HL-60 (cell line): ENCODE measurements around the gene CES2.

ENCODE experiments used
- DNase-seq, 2 experiments: peaks; one replicate each; pipeline ENCODE4 v3.0.0-alpha.2; 2010 to 2020; ENCODE audit warnings: low read depth in 1 of 2, low spot score in 1 of 2
- H3K27ac ChIP-seq: fragments of 250-450 bp; sonication (Bioruptor Pico); replicated peaks from 2 replicates; pipeline ENCODE4 v1.5.1; 2020; ENCODE audit warnings: mild to moderate bottlenecking, moderate library complexity
- H3K27me3 ChIP-seq: fragments of 250-450 bp; sonication (Bioruptor Pico); 2 replicates; pipeline ENCODE4 v1.5.1; 2021; ENCODE audit warnings: mild to moderate bottlenecking, moderate library complexity; ENCODE audit not compliant: insufficient read depth, poor library complexity, severe bottlenecking
- H3K4me3 ChIP-seq: replicated peaks from 2 replicates; pipeline ENCODE4 v1.5.1; 2011; ENCODE audit warnings: mild to moderate bottlenecking, control low read depth, low read length; ENCODE audit not compliant: insufficient read depth
- GABPA ChIP-seq: IDR thresholded peaks from 2 replicates; pipeline ENCODE4 v1.6.1; 2012; ENCODE audit warnings: low read depth
- POLR2AphosphoS5 ChIP-seq: IDR thresholded peaks from 2 replicates; pipeline ENCODE4 v1.6.1; 2012; ENCODE audit warnings: low read depth
- REST ChIP-seq: IDR thresholded peaks from 2 replicates; pipeline ENCODE4 v1.6.1; 2012; ENCODE audit warnings: low read depth; ENCODE audit not compliant: insufficient replicate concordance
- SPI1 ChIP-seq: IDR thresholded peaks from 2 replicates; pipeline ENCODE4 v1.6.1; 2012; ENCODE audit warnings: low read depth, mild to moderate bottlenecking, borderline replicate concordance
- TF ChIP-seq, protein P1 (sequence below): IDR thresholded peaks from one replicate; pipeline ENCODE4 v1.5.1; 2011; ENCODE audit warnings: low read length, control low read depth, inconsistent platforms; ENCODE audit not compliant: insufficient read depth

Gene CES2

GRCh38 chr16:66908116-66908515, 27.2 kb upstream of the CES2 start:
- H3K27me3 ChIP-seq: no peaks in the 10 kb centered on the region
- no peak overlapping the region for H3K4me3 ChIP-seq
- H3K27ac ChIP-seq: no peak overlapping the region
- TF ChIP-seq SPI1 (no peak), REST (no peak), GABPA (no peak), POLR2AphosphoS5 (no peak)
- TF ChIP-seq, protein P1, sequence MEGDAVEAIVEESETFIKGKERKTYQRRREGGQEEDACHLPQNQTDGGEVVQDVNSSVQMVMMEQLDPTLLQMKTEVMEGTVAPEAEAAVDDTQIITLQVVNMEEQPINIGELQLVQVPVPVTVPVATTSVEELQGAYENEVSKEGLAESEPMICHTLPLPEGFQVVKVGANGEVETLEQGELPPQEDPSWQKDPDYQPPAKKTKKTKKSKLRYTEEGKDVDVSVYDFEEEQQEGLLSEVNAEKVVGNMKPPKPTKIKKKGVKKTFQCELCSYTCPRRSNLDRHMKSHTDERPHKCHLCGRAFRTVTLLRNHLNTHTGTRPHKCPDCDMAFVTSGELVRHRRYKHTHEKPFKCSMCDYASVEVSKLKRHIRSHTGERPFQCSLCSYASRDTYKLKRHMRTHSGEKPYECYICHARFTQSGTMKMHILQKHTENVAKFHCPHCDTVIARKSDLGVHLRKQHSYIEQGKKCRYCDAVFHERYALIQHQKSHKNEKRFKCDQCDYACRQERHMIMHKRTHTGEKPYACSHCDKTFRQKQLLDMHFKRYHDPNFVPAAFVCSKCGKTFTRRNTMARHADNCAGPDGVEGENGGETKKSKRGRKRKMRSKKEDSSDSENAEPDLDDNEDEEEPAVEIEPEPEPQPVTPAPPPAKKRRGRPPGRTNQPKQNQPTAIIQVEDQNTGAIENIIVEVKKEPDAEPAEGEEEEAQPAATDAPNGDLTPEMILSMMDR: no peak
- no peak for DNase-seq

DNA sequence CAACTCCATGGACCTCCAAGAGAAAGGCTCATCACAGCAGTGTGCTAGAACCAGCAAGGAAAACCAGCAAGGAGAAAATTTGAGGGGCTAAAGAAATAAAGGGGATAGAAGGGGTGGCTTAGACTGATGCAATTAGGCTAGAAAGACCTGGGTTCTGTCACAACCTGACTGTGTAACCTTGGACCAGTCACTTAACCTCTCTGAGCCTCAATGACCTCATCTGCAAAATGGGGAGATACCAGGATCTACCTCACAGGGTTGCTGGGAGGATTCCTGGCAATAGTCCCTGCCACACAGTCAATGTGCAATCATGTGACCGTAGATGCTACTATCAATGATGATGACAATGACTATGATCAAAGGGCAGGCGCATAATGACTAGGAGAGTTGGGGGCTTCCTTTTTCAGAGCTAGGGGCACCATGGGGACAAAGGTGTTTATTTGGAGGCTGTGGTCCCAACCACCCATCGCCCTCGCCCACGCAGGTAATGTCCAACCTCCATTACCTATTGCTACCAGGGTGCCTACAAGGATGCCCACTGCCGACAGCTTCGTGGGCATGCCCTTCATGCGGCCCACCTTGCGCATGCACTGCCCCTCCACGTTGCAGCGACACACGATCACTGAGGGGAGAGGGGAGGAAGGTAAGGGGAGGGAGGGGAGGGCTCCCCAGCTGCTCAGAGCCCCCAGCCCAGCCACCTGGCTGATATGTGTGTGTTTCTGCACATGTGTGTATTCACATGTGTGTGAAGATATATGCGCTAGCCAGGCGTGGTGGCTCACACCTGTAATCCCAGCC, 26.4 kb upstream of the CES2 start:
- Histone ChIP-seq H3K27ac (no peak overlapping the region), H3K4me3 (no peak overlapping the region), H3K27me3 (no peaks in the 10 kb centered on the region)
- TF ChIP-seq GABPA (no peak), POLR2AphosphoS5 (no peak), REST (no peak), SPI1 (no peak)
- TF ChIP-seq, protein P1: no peak
- DNase-seq: no peak

DNA sequence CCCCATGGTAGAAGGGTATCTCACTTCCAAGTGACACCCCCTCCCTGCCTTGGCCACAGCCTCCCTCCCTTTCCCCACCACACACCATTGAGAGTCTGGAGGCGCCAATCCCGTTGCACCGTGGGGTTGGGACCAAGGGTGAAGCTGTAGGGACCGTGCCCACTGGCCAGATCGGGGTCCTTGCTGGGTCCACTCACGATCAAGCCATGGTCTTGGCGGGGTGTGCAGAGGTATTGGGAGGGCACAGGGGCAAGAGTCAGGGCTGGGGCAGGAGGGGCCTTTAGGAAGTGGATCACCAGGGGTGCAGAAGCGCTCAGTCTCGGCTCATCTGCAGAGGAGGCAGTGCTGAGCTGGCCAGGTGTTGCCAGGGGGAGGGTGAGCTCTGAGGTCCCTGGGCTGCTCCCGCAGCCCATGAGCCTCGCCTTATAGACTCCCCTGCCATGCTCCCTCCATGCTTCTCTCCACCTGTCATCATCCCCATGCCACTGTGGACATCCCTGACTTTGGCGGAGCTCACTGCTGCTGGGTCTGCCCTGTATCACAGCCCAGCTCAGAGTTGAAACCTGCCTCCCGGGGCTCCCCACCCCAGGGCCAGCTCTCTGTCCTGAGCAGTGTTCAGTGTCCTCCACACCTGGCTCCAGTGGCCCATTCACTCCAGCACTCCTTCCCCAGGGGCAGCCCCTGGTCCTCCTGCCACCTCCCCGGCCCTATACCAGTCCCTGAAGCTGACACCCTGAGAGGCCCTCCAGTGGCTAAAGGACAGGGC, 25.0 kb upstream of the CES2 start:
- no peaks in the 10 kb centered on the region for H3K27me3 ChIP-seq
- H3K27ac ChIP-seq: no peak overlapping the region
- no peak for TF ChIP-seq GABPA
- TF ChIP-seq, protein P1: no peak
- TF ChIP-seq REST: no peak
- TF ChIP-seq POLR2AphosphoS5: no peak
- TF ChIP-seq SPI1: no peak
- H3K4me3 ChIP-seq: no peak overlapping the region
- DNase-seq: no peak
